DMS153 treated with DMSO at 0.1 percent for 48 hours (cell line): ENCODE data around the gene NALF2.

ENCODE experiments used
- DNase-seq: peaks from one replicate; lab custom pipeline; 2025; ENCODE audit not compliant: unreplicated experiment; lab: John Stamatoyannopoulos, UW

Gene NALF2

GRCh38 chrX:69503782-69504625 lies at the start of gene NALF2:
Gene NALF2, plus strand, starts transcription at chrX:69504326. Its CDS starts 957 bp downstream, at chrX:69505283.
- no peak for DNase-seq

- DNase-seq: no peak
These were observed 46.4 kb upstream of the NALF2 start for GRCh38 chrX:69457756-69458155.

GRCh38 chrX:69466546-69466945 lies 37.6 kb upstream of the NALF2 start:
- no peak for DNase-seq

- no peak for DNase-seq
These were observed 34.2 kb upstream of the NALF2 start for GRCh38 chrX:69469975-69470374.

GRCh38 chrX:69489625-69490024 lies 14.5 kb upstream of the NALF2 start:
- no peak for DNase-seq

GRCh38 chrX:69493193-69493592 lies 10.9 kb upstream of the NALF2 start:
- DNase-seq: peak; percentile 0

- no peak for DNase-seq
These were observed 10.4 kb upstream of the NALF2 start for GRCh38 chrX:69493766-69494165.

GRCh38 chrX:69496183-69496582 lies 7.9 kb upstream of the NALF2 start:
- no peak for DNase-seq

GRCh38 chrX:69501429-69501828 lies 2.7 kb upstream of the NALF2 start:
- DNase-seq: peak; percentile 2

GRCh38 chrX:69503228-69503781 lies 821 bp upstream of the NALF2 start:
- DNase-seq: peak; percentile 7

- DNase-seq: no peak
These were observed 793 bp downstream of the NALF2 start for GRCh38 chrX:69504626-69505612.

- no peak for DNase-seq
These were observed 1.9 kb downstream of the NALF2 start for GRCh38 chrX:69505772-69506616.

- no peak for DNase-seq
These were observed 2.7 kb downstream of the NALF2 start for GRCh38 chrX:69506617-69507499.

GRCh38 chrX:69507500-69507789 lies 3.3 kb downstream of the NALF2 start:
- DNase-seq: no peak

- DNase-seq: no peak
These were observed 4.5 kb downstream of the NALF2 start for GRCh38 chrX:69508610-69509009.

GRCh38 chrX:69510137-69510715 lies 6.1 kb downstream of the NALF2 start:
- DNase-seq: no peak

- DNase-seq: no peak
These were observed 6.9 kb downstream of the NALF2 start for GRCh38 chrX:69510914-69511513.

GRCh38 chrX:69522052-69522451 lies 17.9 kb downstream of the NALF2 start:
- no peak for DNase-seq

GRCh38 chrX:69523314-69523713 lies 19.2 kb downstream of the NALF2 start:
- DNase-seq: no peak
